CD14-positive monocyte (primary cell): ENCODE data around the gene RPL28. TPM values are rescaled to one million over a fixed set of nuclear protein-coding genes. Genes with fewer than 3 reads are reported as not detected.

Experiments used
- DNase-seq, 3 donors: peaks; one replicate each; pipeline ENCODE4 v3.0.0-alpha.2; 2011 to 2022
- H2AFZ ChIP-seq: 2 replicates; pipeline ENCODE4 v1.6.0; 2012; ENCODE audit warnings: mild to moderate bottlenecking, low read depth, low read length, inconsistent platforms; ENCODE audit not compliant: insufficient read depth, poor library complexity, severe bottlenecking
- H3K27ac ChIP-seq, 2 donors: 1 replicate in 1 of 2; 2 replicates in 1 of 2; pipeline ENCODE4 v1.5.1; 2012 to 2013; ENCODE audit warnings: low read length in 2 of 2, control low read depth in 1 of 2, inconsistent platforms in 1 of 2, low read depth in 1 of 2, mild to moderate bottlenecking in 1 of 2
- H3K27me3 ChIP-seq, 2 donors: one replicate each; pipeline versions ENCODE4 v1.6.0 to v1.6.1; 2011 to 2013; ENCODE audit warnings: low read length in 2 of 2; ENCODE audit not compliant: control insufficient read depth in 2 of 2, insufficient read depth in 2 of 2
- H3K36me3 ChIP-seq, 2 donors: replicated peaks in 1 of 2; 1 replicate in 1 of 2; 2 replicates in 1 of 2; pipeline versions ENCODE4 v1.5.1 to v1.6.1; 2012 to 2013; ENCODE audit warnings: low read length in 2 of 2, control low read depth in 1 of 2, inconsistent platforms in 1 of 2, mild to moderate bottlenecking in 1 of 2; ENCODE audit not compliant: insufficient read depth in 2 of 2, control insufficient read depth in 1 of 2
- H3K4me1 ChIP-seq, 2 donors: 1 replicate in 1 of 2; 2 replicates in 1 of 2; pipeline versions ENCODE4 v1.5.1 to v1.6.1; 2012 to 2013; ENCODE audit warnings: low read length in 2 of 2, control low read depth in 1 of 2, inconsistent platforms in 1 of 2, mild to moderate bottlenecking in 1 of 2, moderate library complexity in 1 of 2; ENCODE audit not compliant: insufficient read depth in 2 of 2, control insufficient read depth in 1 of 2
- H3K4me2 ChIP-seq: replicated peaks from 2 replicates; pipeline ENCODE3; 2012; ENCODE audit warnings: low read length, moderate library complexity, mild to moderate bottlenecking; ENCODE audit not compliant: poor library complexity, severe bottlenecking; ENCODE audit errors: extremely low read depth
- H3K4me3 ChIP-seq, 3 experiments: fragments of 200-600 bp in 1 of 3; sonication (generic) in 1 of 3; replicated peaks in 1 of 3; 1 replicate in 2 of 3; 2 replicates in 1 of 3; pipeline ENCODE4 v1.5.1; 2011 to 2013; ENCODE audit warnings: low read length in 3 of 3, mild to moderate bottlenecking in 3 of 3, control low read depth in 2 of 3, low read depth in 2 of 3, inconsistent platforms in 1 of 3, moderate library complexity in 1 of 3
- H3K79me2 ChIP-seq: 2 replicates; pipeline ENCODE4 v1.6.0; 2012; ENCODE audit warnings: mild to moderate bottlenecking, control low read depth, inconsistent platforms, low read length, moderate library complexity; ENCODE audit not compliant: insufficient read depth
- H3K9ac ChIP-seq: 2 replicates; pipeline ENCODE4 v1.6.0; 2017; ENCODE audit warnings: low read length, mild to moderate bottlenecking; ENCODE audit not compliant: insufficient read depth, poor library complexity, severe bottlenecking
- H3K9me3 ChIP-seq, 2 donors: replicated peaks in 1 of 2; 1 replicate in 1 of 2; 2 replicates in 1 of 2; pipeline versions ENCODE4 v1.5.1 to v1.6.1; 2012 to 2013; ENCODE audit warnings: low read length in 2 of 2, control low read depth in 1 of 2; ENCODE audit not compliant: control insufficient read depth in 1 of 2, insufficient read depth in 1 of 2
- H4K20me1 ChIP-seq: 2 replicates; pipeline ENCODE4 v1.6.0; 2012; ENCODE audit warnings: mild to moderate bottlenecking, low read length, control low read depth, moderate library complexity; ENCODE audit not compliant: insufficient read depth
- H3K27ac Mint-ChIP-seq, 7 donors: one replicate each; pipeline ENCODE4 v1.8.0; 2020; ENCODE audit warnings: mild to moderate bottlenecking in 7 of 7, mixed read lengths in 7 of 7, moderate library complexity in 6 of 7, inconsistent platforms in 2 of 7
- H3K27me3 Mint-ChIP-seq, 3 donors: one replicate each; pipeline ENCODE4 v1.8.0; 2021 to 2022; ENCODE audit warnings: low read depth in 3 of 3, mild to moderate bottlenecking in 3 of 3, mixed read lengths in 3 of 3, moderate library complexity in 3 of 3, inconsistent platforms in 1 of 3
- H3K36me3 Mint-ChIP-seq, 2 donors: one replicate each; pipeline ENCODE4 v1.8.0; 2020; ENCODE audit warnings: mixed read lengths in 2 of 2, inconsistent platforms in 1 of 2, mild to moderate bottlenecking in 1 of 2
- H3K4me1 Mint-ChIP-seq: one replicate; pipeline ENCODE4 v1.8.0; 2020; ENCODE audit warnings: mild to moderate bottlenecking, mixed read lengths
- H3K4me3 Mint-ChIP-seq, 2 donors: one replicate each; pipeline ENCODE4 v1.8.0; 2020; ENCODE audit warnings: mild to moderate bottlenecking in 2 of 2, mixed read lengths in 2 of 2, moderate library complexity in 1 of 2
- H3K9me3 Mint-ChIP-seq, 7 donors: one replicate each; pipeline ENCODE4 v1.8.0; 2020 to 2022; ENCODE audit warnings: mixed read lengths in 7 of 7, mild to moderate bottlenecking in 6 of 7, moderate library complexity in 6 of 7, inconsistent platforms in 2 of 7
- WGBS: methylation state at CpG from one replicate; pipeline ENCODE4 v1.1.5; 2013; ENCODE audit warnings: missing lambda C conversion rate; ENCODE audit not compliant: insufficient coverage; 5-methylcytosine and 5-hydroxymethylcytosine counted together
- intact Hi-C, 2 donors: fragments of 100-400 bp; cut with micrococcal nuclease; formaldehyde crosslinking; loops; one replicate each; pipeline versions ENCODE4 v1.15.0 to v1.15.1; 2023
- polyA plus RNA-seq, 3 donors: library from polyadenylated mRNA; depleted of rRNA in 1 of 3; unstranded in 2 of 3; stranded (reverse) in 1 of 3; fragments of 300-500 nt in 2 of 3; fragments of >200 nt in 1 of 3; fragmentation: Illumina TruSeq in 2 of 3; gene quantifications; 1 replicate in 2 of 3; 2 replicates in 1 of 3; pipeline ENCODE4 v1.2.3, GENCODE V29; 2012 to 2021
- TF ChIP-seq, protein P1 (sequence below): fragments of 200-600 bp; IDR thresholded peaks from one replicate; pipeline ENCODE4 v1.8.0; 2022; ENCODE audit warnings: antibody characterized with exemption, mild to moderate bottlenecking

RPL28 gene
- polyA plus RNA-seq, 3 donors, result 199 to 3,862 (median 208) TPM

DNA sequence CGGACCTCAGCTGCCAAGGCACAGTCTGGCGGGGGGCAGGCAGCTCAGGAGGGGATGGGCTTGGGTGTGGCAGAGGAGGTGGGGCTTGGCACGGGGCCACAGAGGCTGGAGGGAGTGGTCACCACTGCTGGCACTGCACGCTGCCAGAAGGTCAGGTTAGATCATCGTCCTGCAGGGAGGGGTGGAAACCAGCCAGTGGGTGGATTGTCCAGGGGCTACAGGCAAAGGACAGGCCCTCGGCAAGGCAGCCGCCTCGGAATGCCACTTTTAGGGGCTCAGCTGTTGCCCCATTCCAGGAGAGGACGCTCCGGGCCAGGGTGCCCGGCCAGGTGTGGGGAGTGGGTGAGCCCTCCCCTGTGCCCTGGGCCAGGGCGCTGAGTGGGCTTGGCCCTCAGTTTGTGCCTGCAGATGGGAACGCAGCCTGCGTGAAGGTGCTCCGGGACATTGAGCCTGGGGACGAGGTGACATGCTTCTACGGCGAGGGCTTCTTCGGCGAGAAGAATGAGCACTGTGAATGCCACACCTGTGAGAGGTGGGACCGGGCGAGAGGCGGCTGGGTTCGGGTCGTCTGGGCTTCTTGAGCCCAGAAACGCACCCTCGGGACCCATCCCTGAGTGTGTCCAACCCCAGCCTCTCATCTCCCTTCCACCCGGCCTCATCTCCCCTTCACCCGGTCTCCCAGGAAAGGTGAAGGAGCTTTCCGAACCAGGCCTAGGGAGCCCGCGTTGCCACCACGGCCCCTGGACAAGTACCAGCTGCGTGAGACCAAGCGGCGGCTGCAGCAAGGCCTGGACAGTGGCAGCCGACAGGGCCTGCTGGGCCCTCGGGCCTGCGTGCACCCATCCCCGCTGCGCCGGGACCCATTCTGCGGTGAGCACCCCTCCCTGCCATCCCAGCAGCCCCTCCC is 39.7 kb upstream of the RPL28 start:
- peaks cover under 1% of the 10 kb centered on the region for H3K79me2 ChIP-seq
- no peaks in the 10 kb centered on the region for H3K9me3 Mint-ChIP-seq
- TF ChIP-seq, protein P1, sequence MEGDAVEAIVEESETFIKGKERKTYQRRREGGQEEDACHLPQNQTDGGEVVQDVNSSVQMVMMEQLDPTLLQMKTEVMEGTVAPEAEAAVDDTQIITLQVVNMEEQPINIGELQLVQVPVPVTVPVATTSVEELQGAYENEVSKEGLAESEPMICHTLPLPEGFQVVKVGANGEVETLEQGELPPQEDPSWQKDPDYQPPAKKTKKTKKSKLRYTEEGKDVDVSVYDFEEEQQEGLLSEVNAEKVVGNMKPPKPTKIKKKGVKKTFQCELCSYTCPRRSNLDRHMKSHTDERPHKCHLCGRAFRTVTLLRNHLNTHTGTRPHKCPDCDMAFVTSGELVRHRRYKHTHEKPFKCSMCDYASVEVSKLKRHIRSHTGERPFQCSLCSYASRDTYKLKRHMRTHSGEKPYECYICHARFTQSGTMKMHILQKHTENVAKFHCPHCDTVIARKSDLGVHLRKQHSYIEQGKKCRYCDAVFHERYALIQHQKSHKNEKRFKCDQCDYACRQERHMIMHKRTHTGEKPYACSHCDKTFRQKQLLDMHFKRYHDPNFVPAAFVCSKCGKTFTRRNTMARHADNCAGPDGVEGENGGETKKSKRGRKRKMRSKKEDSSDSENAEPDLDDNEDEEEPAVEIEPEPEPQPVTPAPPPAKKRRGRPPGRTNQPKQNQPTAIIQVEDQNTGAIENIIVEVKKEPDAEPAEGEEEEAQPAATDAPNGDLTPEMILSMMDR, result no peak
- no peak overlapping the region for H3K4me3 Mint-ChIP-seq
- no peaks in the 10 kb centered on the region for H3K9me3 ChIP-seq
- H3K4me1 Mint-ChIP-seq, result peaks cover 9% of the 10 kb centered on the region
- H3K9ac ChIP-seq, result no peak overlapping the region
- H3K27ac ChIP-seq, result no peak overlapping the region
- WGBS, result 95% methylated on average over 43 of the region's 43 CpGs
- peak overlapping the region in 1 of 7 donors; percentile 50 for H3K27ac Mint-ChIP-seq
- no peak overlapping the region for H3K4me2 ChIP-seq
- H3K27me3 Mint-ChIP-seq, result peaks cover 0 to 7% (median 4%) of the 10 kb centered on the region in 3 donors
- H3K27me3 ChIP-seq, result no peaks in the 10 kb centered on the region
- no peak overlapping the region for H3K4me3 ChIP-seq
- peaks cover 11 to 15% of the 10 kb centered on the region in 2 donors for H3K36me3 ChIP-seq
- H3K4me1 ChIP-seq, result peaks cover 8 to 11% of the 10 kb centered on the region in 2 donors
- intact Hi-C loops, result no loop called here
- H4K20me1 ChIP-seq, result peaks cover 7% of the 10 kb centered on the region
- H2AFZ ChIP-seq, result no peak overlapping the region
- peaks cover 17 to 29% of the 10 kb centered on the region in 2 donors for H3K36me3 Mint-ChIP-seq
- DNase-seq, result no peak

DNA sequence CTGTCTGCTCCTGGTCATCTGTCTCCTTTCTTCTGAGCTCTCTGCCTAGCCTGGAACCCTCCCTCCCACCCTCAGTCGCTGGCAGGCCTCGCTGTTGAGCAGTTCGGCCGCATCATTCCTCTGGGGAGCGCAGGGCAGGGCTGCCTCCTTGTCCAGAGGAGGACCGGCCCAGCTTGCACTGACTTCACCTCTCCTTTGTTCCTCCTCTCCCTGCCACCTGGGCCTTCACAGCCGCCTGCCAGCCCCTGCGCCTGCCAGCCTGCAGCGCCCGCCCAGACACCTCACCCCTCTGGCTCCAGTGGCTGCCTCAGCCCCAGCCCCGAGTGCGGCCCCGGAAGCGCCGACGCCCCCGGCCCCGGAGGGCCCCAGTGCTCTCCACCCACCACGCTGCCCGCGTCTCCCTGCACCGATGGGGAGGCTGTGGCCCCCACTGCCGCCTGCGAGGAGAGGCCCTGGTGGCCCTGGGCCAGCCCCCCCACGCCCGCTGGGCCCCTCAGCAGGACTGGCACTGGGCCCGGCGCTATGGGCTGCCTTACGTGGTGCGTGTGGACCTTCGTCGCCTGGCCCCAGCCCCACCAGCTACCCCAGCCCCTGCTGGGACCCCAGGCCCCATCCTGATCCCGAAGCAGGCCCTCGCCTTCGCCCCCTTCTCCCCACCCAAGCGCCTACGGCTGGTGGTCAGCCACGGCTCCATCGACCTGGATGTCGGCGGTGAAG is 38.8 kb upstream of the RPL28 start:
- Mint-ChIP-seq H3K4me1 (peaks cover 12% of the 10 kb centered on the region), H3K27ac (no peak overlapping the region), H3K36me3 (peaks cover 17 to 23% of the 10 kb centered on the region in 2 donors), H3K27me3 (peaks cover 4 to 12% (median 12%) of the 10 kb centered on the region in 3 donors), H3K4me3 (no peak overlapping the region), H3K9me3 (no peaks in the 10 kb centered on the region)
- Histone ChIP-seq H3K36me3 (peaks cover 11 to 15% of the 10 kb centered on the region in 2 donors), H3K4me1 (peaks cover 2 to 6% of the 10 kb centered on the region in 2 donors), H4K20me1 (peaks cover 2% of the 10 kb centered on the region), H3K9me3 (no peaks in the 10 kb centered on the region), H3K4me2 (no peak overlapping the region), H3K27ac (no peak overlapping the region), H3K9ac (no peak overlapping the region), H2AFZ (no peak overlapping the region), H3K27me3 (peaks cover 0 to 7% of the 10 kb centered on the region in 2 donors), H3K4me3 (no peak overlapping the region), H3K79me2 (no peaks in the 10 kb centered on the region)
- whole genome bisulfite sequencing, result 95% methylated on average over 27 of the region's 41 CpGs
- intact Hi-C loops, result no loop called here
- TF ChIP-seq, protein P1, result no peak
- DNase-seq, result no peak
